Ishikawa (cell line): ENCODE results near the gene RASAL2.

Experiments used
- CEBPB ChIP-seq: IDR thresholded peaks from 2 replicates; pipeline ENCODE4 v1.6.1; 2012
- CREB1 ChIP-seq: IDR thresholded peaks from 2 replicates; pipeline ENCODE4 v1.6.1; 2012; ENCODE audit warnings: low read depth
- EGR1 ChIP-seq: IDR thresholded peaks from 2 replicates; pipeline ENCODE4 v1.6.1; 2012
- EP300 ChIP-seq: IDR thresholded peaks from 2 replicates; pipeline ENCODE4 v1.6.1; 2012; ENCODE audit warnings: borderline replicate concordance
- FOXM1 ChIP-seq: IDR thresholded peaks from 2 replicates; pipeline ENCODE4 v1.6.1; 2012; ENCODE audit warnings: low read depth, borderline replicate concordance
- RAD21 ChIP-seq: IDR thresholded peaks from 2 replicates; pipeline ENCODE4 v1.6.1; 2012; ENCODE audit warnings: low read depth
- TAF1 ChIP-seq: IDR thresholded peaks from 2 replicates; pipeline ENCODE4 v1.6.1; 2012; ENCODE audit warnings: low read depth, mild to moderate bottlenecking
- TCF12 ChIP-seq: IDR thresholded peaks from 2 replicates; pipeline ENCODE4 v1.6.1; 2012; ENCODE audit warnings: low read depth
- TEAD4 ChIP-seq: IDR thresholded peaks from 2 replicates; pipeline ENCODE4 v1.6.1; 2012
- YY1 ChIP-seq: IDR thresholded peaks from 2 replicates; pipeline ENCODE4 v1.6.1; 2012; ENCODE audit warnings: low read depth
- ZBTB7A ChIP-seq: IDR thresholded peaks from 2 replicates; pipeline ENCODE4 v1.6.1; 2012; ENCODE audit warnings: low read depth
- TF ChIP-seq, protein P1 (sequence below): IDR thresholded peaks from 2 replicates; pipeline ENCODE4 v1.6.1; 2012
- TF ChIP-seq, protein P2 (sequence below): IDR thresholded peaks from 2 replicates; pipeline ENCODE4 v1.6.1; 2012; ENCODE audit warnings: low read depth, mild to moderate bottlenecking
- TF ChIP-seq, protein P3 (sequence below): IDR thresholded peaks from 2 replicates; pipeline ENCODE4 v1.6.1; 2012

DNA sequence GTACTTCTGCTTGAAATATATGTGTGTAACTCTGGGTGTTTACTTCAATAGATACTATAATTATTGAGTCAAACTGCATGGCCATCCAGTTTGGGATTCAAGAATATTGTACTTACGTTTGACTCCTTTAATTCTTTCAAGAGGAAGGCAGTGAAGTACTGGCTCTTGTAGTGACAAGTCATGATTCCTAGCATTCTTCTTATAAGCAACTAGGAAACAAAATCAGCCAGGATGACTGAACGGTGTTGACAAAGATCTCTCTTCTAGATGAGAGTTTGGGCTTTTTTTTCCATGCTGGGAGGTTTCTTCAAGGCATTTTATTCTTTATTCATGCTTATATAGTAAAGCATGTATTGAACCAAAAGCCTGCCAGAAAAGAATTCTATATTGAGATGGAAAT lies 344.5 kb downstream of the RASAL2 start:
- no peak for TF ChIP-seq RAD21
- TF ChIP-seq EGR1 = no peak
- TF ChIP-seq FOXM1 = no peak
- TF ChIP-seq TAF1 = no peak
- TF ChIP-seq, protein P1, sequence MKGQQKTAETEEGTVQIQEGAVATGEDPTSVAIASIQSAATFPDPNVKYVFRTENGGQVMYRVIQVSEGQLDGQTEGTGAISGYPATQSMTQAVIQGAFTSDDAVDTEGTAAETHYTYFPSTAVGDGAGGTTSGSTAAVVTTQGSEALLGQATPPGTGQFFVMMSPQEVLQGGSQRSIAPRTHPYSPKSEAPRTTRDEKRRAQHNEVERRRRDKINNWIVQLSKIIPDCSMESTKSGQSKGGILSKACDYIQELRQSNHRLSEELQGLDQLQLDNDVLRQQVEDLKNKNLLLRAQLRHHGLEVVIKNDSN = no peak
- TF ChIP-seq ZBTB7A = no peak
- no peak for TF ChIP-seq YY1
- TF ChIP-seq TCF12 = no peak
- TF ChIP-seq, protein P2, sequence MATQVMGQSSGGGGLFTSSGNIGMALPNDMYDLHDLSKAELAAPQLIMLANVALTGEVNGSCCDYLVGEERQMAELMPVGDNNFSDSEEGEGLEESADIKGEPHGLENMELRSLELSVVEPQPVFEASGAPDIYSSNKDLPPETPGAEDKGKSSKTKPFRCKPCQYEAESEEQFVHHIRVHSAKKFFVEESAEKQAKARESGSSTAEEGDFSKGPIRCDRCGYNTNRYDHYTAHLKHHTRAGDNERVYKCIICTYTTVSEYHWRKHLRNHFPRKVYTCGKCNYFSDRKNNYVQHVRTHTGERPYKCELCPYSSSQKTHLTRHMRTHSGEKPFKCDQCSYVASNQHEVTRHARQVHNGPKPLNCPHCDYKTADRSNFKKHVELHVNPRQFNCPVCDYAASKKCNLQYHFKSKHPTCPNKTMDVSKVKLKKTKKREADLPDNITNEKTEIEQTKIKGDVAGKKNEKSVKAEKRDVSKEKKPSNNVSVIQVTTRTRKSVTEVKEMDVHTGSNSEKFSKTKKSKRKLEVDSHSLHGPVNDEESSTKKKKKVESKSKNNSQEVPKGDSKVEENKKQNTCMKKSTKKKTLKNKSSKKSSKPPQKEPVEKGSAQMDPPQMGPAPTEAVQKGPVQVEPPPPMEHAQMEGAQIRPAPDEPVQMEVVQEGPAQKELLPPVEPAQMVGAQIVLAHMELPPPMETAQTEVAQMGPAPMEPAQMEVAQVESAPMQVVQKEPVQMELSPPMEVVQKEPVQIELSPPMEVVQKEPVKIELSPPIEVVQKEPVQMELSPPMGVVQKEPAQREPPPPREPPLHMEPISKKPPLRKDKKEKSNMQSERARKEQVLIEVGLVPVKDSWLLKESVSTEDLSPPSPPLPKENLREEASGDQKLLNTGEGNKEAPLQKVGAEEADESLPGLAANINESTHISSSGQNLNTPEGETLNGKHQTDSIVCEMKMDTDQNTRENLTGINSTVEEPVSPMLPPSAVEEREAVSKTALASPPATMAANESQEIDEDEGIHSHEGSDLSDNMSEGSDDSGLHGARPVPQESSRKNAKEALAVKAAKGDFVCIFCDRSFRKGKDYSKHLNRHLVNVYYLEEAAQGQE = no peak
- TF ChIP-seq CEBPB = no peak
- TF ChIP-seq, protein P3, sequence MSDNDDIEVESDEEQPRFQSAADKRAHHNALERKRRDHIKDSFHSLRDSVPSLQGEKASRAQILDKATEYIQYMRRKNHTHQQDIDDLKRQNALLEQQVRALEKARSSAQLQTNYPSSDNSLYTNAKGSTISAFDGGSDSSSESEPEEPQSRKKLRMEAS = no peak
- TF ChIP-seq EP300 = no peak
- no peak for TF ChIP-seq CREB1
- no peak for TF ChIP-seq TEAD4
